IMR-90 (cell line): Measurements from ENCODE around the gene OR9A2.

Experiments used
- POLR2A ChIP-seq: IDR thresholded peaks from 2 replicates; pipeline ENCODE4 v1.6.1; 2012; ENCODE audit warnings: mild to moderate bottlenecking, low read depth, low read length
- TF ChIP-seq, protein P1 (sequence below): conservative IDR thresholded peaks from 2 replicates; pipeline ENCODE4 v1.5.1; 2012; ENCODE audit warnings: mild to moderate bottlenecking, low read depth, low read length, improper control_type of control experiment
- TF ChIP-seq, protein P2 (sequence below): fragments of 150-350 bp; IDR thresholded peaks from 2 replicates; pipeline ENCODE4 v1.6.1; 2017; ENCODE audit warnings: mild to moderate bottlenecking, antibody characterized with exemption, low read length, low read depth

DNA sequence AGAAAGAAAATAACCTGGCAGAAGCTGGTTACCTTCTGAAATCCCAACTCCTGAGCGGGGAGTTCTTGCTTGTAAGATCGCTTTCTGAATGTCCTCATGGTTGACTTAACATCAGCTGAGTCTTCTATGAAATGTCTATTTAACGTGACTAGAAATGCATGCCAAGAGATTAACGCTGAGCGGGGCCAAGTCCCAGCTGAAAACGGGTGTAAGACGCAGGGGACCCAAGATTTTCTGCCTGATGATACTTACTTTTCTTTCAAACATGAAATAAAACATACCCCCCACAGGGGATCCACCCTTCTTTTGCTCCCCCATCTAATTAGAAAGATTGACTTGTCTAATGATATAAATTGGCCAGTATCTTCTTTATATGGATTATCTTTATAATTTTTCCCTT, 14.9 kb downstream of the OR9A2 start:
- TF ChIP-seq, protein P1, sequence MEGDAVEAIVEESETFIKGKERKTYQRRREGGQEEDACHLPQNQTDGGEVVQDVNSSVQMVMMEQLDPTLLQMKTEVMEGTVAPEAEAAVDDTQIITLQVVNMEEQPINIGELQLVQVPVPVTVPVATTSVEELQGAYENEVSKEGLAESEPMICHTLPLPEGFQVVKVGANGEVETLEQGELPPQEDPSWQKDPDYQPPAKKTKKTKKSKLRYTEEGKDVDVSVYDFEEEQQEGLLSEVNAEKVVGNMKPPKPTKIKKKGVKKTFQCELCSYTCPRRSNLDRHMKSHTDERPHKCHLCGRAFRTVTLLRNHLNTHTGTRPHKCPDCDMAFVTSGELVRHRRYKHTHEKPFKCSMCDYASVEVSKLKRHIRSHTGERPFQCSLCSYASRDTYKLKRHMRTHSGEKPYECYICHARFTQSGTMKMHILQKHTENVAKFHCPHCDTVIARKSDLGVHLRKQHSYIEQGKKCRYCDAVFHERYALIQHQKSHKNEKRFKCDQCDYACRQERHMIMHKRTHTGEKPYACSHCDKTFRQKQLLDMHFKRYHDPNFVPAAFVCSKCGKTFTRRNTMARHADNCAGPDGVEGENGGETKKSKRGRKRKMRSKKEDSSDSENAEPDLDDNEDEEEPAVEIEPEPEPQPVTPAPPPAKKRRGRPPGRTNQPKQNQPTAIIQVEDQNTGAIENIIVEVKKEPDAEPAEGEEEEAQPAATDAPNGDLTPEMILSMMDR, result no peak
- no peak for TF ChIP-seq POLR2A
- TF ChIP-seq, protein P2, sequence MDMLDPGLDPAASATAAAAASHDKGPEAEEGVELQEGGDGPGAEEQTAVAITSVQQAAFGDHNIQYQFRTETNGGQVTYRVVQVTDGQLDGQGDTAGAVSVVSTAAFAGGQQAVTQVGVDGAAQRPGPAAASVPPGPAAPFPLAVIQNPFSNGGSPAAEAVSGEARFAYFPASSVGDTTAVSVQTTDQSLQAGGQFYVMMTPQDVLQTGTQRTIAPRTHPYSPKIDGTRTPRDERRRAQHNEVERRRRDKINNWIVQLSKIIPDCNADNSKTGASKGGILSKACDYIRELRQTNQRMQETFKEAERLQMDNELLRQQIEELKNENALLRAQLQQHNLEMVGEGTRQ, result no peak
